Breast epithelium (tissue), 4 donors: Measurements from ENCODE around the gene NUP43. TPM values are rescaled to one million over a fixed set of nuclear protein-coding genes. Genes with fewer than 3 reads are reported as not detected.
A peak's percentile ranks its signal among the peaks of the same experiment; 100 is the strongest.

Source experiments
- DNase-seq, 2 donors: peaks; one replicate each; pipeline ENCODE4 v3.0.0-alpha.2; 2019; ENCODE audit warnings: low spot score in 2 of 2
- H3K27ac ChIP-seq, 2 donors: fragments of 200-600 bp; sonication (generic) in 1 of 2; one replicate each; pipeline ENCODE4 v1.5.1; 2016 to 2019; ENCODE audit warnings: mild to moderate bottlenecking in 1 of 2
- H3K27me3 ChIP-seq, 2 donors: fragments of 200-600 bp; sonication (generic) in 1 of 2; one replicate each; pipeline versions ENCODE4 v1.5.1 to v1.6.0; 2017 to 2019; ENCODE audit warnings: control low read depth in 1 of 2, mild to moderate bottlenecking in 1 of 2
- H3K36me3 ChIP-seq: fragments of 200-600 bp; one replicate; pipeline ENCODE4 v1.5.1; 2019
- H3K4me1 ChIP-seq, 2 donors: fragments of 200-600 bp; sonication (generic); one replicate each; pipeline ENCODE4 v1.5.1; 2016 to 2019; ENCODE audit warnings: control low read depth in 1 of 2
- H3K4me3 ChIP-seq, 3 donors: fragments of 200-600 bp; sonication (generic); 1 replicate in 2 of 3; 2 replicates in 1 of 3; pipeline ENCODE4 v1.5.1; 2016 to 2019; ENCODE audit warnings: mild to moderate bottlenecking in 3 of 3, moderate library complexity in 2 of 3
- H3K9me3 ChIP-seq, 2 donors: fragments of 200-600 bp; sonication (generic) in 1 of 2; one replicate each; pipeline ENCODE4 v1.5.1; 2016 to 2019; ENCODE audit warnings: control low read depth in 1 of 2
- POLR2A ChIP-seq: fragments of 450-650 bp; IDR thresholded peaks from one replicate; pipeline ENCODE4 v1.6.1; 2016; ENCODE audit warnings: antibody characterized with exemption, mild to moderate bottlenecking, moderate library complexity
- POLR2AphosphoS5 ChIP-seq, 3 donors: sonication (generic); formaldehyde crosslinking; IDR thresholded peaks; one replicate each; pipeline ENCODE4 v1.6.1; 2017; ENCODE audit warnings: antibody characterized with exemption in 3 of 3
- intact Hi-C: fragments of 100-400 bp; cut with DNase I; formaldehyde crosslinking; loops from one replicate; pipeline ENCODE4 v1.15.1; 2023; ENCODE audit warnings: low total_unique reads
- total RNA-seq, 3 donors: library from RNA; depleted of rRNA; stranded (reverse); fragments of >200 nt; gene quantifications; one replicate each; pipeline ENCODE4 v1.1.0, GENCODE V29; 2016
- TF ChIP-seq, protein P1 (sequence below), 3 donors: fragments of 450-650 bp; IDR thresholded peaks; one replicate each; pipeline ENCODE4 v1.5.1; 2016 to 2017; ENCODE audit warnings: antibody characterized with exemption in 3 of 3, mild to moderate bottlenecking in 3 of 3, moderate library complexity in 3 of 3

The NUP43 gene, protein sequence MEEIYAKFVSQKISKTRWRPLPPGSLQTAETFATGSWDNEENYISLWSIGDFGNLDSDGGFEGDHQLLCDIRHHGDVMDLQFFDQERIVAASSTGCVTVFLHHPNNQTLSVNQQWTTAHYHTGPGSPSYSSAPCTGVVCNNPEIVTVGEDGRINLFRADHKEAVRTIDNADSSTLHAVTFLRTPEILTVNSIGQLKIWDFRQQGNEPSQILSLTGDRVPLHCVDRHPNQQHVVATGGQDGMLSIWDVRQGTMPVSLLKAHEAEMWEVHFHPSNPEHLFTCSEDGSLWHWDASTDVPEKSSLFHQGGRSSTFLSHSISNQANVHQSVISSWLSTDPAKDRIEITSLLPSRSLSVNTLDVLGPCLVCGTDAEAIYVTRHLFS
- 10 to 100 TPM; 15.5 to 27.8 (median 22.6) TPM for total RNA-seq

DNA sequence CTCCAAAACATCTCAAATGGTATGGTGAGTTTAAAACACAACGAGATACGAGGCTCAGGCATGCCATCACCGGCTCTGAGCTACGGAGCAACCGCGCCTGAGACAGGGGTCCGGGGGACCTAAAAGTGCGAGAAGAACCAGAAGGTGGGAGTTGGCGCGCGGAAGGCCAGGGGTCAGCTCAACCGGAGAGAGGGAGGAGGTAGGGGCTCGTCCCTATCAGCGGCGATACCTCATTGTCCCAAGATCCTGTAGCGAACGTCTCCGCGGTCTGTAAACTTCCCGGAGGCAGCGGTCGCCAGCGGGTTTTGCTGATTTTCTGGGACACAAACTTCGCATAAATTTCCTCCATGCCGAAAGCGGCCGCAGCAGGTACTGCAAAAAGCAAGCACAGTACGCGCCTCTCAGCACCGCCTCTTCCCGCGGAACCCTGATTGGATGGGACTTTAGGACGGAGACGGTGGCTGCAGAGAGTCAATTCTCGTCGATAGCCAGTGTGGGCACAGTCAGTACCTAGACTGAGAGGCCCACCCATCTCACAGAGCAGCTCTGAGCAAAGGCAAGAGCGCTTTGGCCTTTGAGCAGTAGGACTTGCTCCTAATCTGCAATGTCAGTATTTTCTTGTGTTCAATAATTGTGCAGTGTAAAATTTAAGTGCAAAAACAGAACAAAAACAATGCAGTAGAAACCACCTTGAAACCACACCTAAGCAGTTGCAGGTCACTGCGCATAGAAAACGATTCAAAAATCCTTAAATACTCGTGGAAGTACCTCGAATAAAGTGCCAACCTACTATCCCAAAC is at the start of gene NUP43:
TSS of gene NUP43 (minus strand) at position 383 of the 800 bp plus-strand sequence. CDS start at position 349, 34 bp downstream.
- H3K9me3 ChIP-seq: no peaks in the 10 kb centered on the region
- peaks cover 0 to 3% of the 10 kb centered on the region in 2 donors for H3K4me1 ChIP-seq
- peaks cover 8% of the 10 kb centered on the region for H3K36me3 ChIP-seq
- H3K27me3 ChIP-seq: no peaks in the 10 kb centered on the region
- H3K27ac ChIP-seq: peak within 1 kb of the TSS; percentile 74 to 84
- TF ChIP-seq, protein P1, sequence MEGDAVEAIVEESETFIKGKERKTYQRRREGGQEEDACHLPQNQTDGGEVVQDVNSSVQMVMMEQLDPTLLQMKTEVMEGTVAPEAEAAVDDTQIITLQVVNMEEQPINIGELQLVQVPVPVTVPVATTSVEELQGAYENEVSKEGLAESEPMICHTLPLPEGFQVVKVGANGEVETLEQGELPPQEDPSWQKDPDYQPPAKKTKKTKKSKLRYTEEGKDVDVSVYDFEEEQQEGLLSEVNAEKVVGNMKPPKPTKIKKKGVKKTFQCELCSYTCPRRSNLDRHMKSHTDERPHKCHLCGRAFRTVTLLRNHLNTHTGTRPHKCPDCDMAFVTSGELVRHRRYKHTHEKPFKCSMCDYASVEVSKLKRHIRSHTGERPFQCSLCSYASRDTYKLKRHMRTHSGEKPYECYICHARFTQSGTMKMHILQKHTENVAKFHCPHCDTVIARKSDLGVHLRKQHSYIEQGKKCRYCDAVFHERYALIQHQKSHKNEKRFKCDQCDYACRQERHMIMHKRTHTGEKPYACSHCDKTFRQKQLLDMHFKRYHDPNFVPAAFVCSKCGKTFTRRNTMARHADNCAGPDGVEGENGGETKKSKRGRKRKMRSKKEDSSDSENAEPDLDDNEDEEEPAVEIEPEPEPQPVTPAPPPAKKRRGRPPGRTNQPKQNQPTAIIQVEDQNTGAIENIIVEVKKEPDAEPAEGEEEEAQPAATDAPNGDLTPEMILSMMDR (IDR thresholded peaks at IDR 0.05): peak; percentile 76 to 81 (median 76)
- TF ChIP-seq POLR2A (no peak), POLR2AphosphoS5 (IDR thresholded peaks at IDR 0.05) (peak; percentile 73 to 81 (median 78))
- DNase-seq: peak; percentile 86 to 93
- intact Hi-C loops: loop anchor here (2.0 kb wide), 1 partner anchor 36 kb away; no protein-coding TSS in a partner anchor
- peak within 1 kb of the TSS; percentile 77 to 81 (median 78) for H3K4me3 ChIP-seq

DNA sequence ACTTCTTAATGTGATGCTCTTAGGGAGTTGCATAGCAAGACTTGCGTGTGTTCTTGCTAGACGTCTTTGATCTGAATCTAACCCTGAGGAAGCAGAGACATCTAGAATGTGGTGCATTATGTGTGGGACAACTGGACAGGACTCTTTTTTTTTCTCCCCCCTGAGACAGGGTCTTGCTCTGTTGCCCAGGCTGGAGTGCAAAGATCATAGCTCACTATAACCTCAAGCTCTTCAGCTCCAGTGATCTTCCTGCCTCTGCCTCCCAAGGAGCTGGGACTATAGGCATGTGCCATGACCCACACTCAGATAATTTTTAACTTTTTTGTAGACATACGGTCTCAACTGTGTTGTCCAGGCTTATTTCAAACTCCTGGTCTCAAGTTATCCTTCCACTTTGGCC is 37.2 kb upstream of the NUP43 start:
- no peak overlapping the region for H3K27ac ChIP-seq
- TF ChIP-seq, protein P1 (IDR thresholded peaks at IDR 0.05): no peak
- TF ChIP-seq POLR2AphosphoS5 (IDR thresholded peaks at IDR 0.05) (no peak), POLR2A (no peak)
- no peaks in the 10 kb centered on the region for H3K27me3 ChIP-seq
- H3K4me1 ChIP-seq: no peaks in the 10 kb centered on the region
- no peaks in the 10 kb centered on the region for H3K36me3 ChIP-seq
- intact Hi-C loops: no loop called here
- no peak overlapping the region for H3K4me3 ChIP-seq
- no peaks in the 10 kb centered on the region for H3K9me3 ChIP-seq
- DNase-seq: no peak

- Histone ChIP-seq H3K4me1 (no peaks in the 10 kb centered on the region), H3K27me3 (no peaks in the 10 kb centered on the region), H3K36me3 (no peaks in the 10 kb centered on the region), H3K9me3 (no peaks in the 10 kb centered on the region), H3K27ac (no peak overlapping the region), H3K4me3 (no peak overlapping the region)
- no peak for DNase-seq
- TF ChIP-seq, protein P1 (IDR thresholded peaks at IDR 0.05): no peak
- no peak for TF ChIP-seq POLR2A
- TF ChIP-seq POLR2AphosphoS5 (IDR thresholded peaks at IDR 0.05): no peak
- intact Hi-C loops: no loop called here
Measured at GRCh38 chr6:149782337-149782736, 36.0 kb upstream of the NUP43 start.

- no peaks in the 10 kb centered on the region for H3K9me3 ChIP-seq
- H3K4me1 ChIP-seq: no peaks in the 10 kb centered on the region
- intact Hi-C loops: no loop called here
- no peak overlapping the region for H3K4me3 ChIP-seq
- no peak overlapping the region for H3K27ac ChIP-seq
- no peaks in the 10 kb centered on the region for H3K36me3 ChIP-seq
- TF ChIP-seq POLR2AphosphoS5 (IDR thresholded peaks at IDR 0.05): no peak
- TF ChIP-seq, protein P1 (IDR thresholded peaks at IDR 0.05): no peak
- no peak for TF ChIP-seq POLR2A
- no peak for DNase-seq
- H3K27me3 ChIP-seq: no peaks in the 10 kb centered on the region
Measured at GRCh38 chr6:149781715-149782114, 35.4 kb upstream of the NUP43 start.

- DNase-seq: no peak
- intact Hi-C loops: no loop called here
- Histone ChIP-seq H3K27ac (no peak overlapping the region), H3K4me1 (no peaks in the 10 kb centered on the region), H3K4me3 (no peak overlapping the region), H3K27me3 (no peaks in the 10 kb centered on the region), H3K9me3 (no peaks in the 10 kb centered on the region), H3K36me3 (no peaks in the 10 kb centered on the region)
- TF ChIP-seq, protein P1 (IDR thresholded peaks at IDR 0.05): no peak
- TF ChIP-seq POLR2AphosphoS5 (IDR thresholded peaks at IDR 0.05) (no peak), POLR2A (no peak)
Measured at GRCh38 chr6:149779644-149779963, 33.3 kb upstream of the NUP43 start.
